Measurements from ENCODE around the gene TUSC1. TPM values are rescaled to one million over a fixed set of nuclear protein-coding genes. Genes with fewer than 3 reads are reported as not detected.
"Not testable (repeated sequence)": the region's sequence is repeated elsewhere in the genome, so short reads cannot be mapped to it uniquely, and the experiment has no call there.

The TUSC1 gene
- total RNA-seq, 1 donor from 2014 or later = not detected

DNA sequence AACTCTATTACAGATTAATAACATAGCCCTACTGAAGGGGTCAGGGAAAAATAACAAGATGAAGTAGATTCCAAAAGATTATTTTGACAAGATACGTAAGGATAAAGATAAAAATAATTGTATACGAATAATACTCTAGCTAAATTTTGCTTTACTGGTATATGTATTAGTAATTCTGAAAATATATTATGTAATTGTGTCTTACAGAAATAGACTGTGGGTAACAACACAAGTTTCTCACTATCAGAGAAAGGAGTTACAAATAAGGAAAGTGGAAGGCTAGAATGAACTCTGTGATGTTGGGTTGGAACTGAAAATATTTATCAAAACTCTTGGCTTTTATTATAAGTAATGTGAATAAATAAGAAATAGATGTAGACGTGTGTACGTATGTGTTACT, 26.6 kb upstream of the TUSC1 start:
- no peaks in the 10 kb centered on the region for H3K27me3 Mint-ChIP-seq (ENCODE audit: low read depth)
- peaks cover 5% of the 10 kb centered on the region for H3K4me1 Mint-ChIP-seq
- no peak overlapping the region for H3K4me3 Mint-ChIP-seq
- TF ChIP-seq, protein P1, sequence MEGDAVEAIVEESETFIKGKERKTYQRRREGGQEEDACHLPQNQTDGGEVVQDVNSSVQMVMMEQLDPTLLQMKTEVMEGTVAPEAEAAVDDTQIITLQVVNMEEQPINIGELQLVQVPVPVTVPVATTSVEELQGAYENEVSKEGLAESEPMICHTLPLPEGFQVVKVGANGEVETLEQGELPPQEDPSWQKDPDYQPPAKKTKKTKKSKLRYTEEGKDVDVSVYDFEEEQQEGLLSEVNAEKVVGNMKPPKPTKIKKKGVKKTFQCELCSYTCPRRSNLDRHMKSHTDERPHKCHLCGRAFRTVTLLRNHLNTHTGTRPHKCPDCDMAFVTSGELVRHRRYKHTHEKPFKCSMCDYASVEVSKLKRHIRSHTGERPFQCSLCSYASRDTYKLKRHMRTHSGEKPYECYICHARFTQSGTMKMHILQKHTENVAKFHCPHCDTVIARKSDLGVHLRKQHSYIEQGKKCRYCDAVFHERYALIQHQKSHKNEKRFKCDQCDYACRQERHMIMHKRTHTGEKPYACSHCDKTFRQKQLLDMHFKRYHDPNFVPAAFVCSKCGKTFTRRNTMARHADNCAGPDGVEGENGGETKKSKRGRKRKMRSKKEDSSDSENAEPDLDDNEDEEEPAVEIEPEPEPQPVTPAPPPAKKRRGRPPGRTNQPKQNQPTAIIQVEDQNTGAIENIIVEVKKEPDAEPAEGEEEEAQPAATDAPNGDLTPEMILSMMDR (IDR thresholded peaks at IDR 0.05; ENCODE audit: unreplicated experiment) = no peak
- H3K9me3 Mint-ChIP-seq = peaks cover 4% of the 10 kb centered on the region
- H3K36me3 Mint-ChIP-seq = no peaks in the 10 kb centered on the region
- no peak for DNase-seq (ENCODE audit: low spot score in 2 of 2, unreplicated experiment in 2 of 2)
- no peak overlapping the region for H3K27ac Mint-ChIP-seq

DNA sequence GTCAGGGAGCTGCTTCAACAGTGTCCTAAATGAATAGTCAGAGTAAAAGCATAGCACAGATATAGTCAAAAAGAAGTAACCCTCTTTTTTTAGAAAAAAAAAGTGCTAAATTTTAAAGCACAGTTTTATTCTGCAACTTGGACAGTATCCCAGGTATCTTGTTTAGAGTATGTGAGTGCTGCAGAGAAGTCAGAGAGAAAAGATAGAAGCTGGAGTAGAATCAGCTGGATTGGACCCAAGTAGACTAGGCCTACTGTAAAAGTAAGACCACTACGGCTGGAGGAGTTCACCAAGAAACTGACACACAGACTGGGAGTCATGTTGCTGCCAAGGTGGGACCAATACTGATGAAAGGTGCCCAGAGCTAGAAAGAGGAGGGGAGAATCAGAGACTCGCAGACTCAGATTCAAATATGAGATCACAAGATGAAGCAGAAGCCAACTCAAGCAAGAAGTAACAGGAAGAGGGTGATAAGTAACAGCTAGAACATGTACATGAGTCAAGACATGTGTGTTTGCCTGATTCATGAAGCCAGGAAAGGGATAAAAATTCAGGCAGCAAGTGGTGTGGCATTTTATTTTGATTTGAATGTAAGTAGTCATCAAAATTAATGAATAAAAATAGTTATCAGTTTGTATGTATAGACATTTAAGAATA, 25.6 kb upstream of the TUSC1 start:
- H3K9me3 Mint-ChIP-seq = peaks cover 4% of the 10 kb centered on the region
- TF ChIP-seq, protein P1 (IDR thresholded peaks at IDR 0.05; ENCODE audit: unreplicated experiment) = no peak
- no peak overlapping the region for H3K4me3 Mint-ChIP-seq
- peaks cover 2% of the 10 kb centered on the region for H3K4me1 Mint-ChIP-seq
- H3K27ac Mint-ChIP-seq = peak overlapping the region; percentile 20
- H3K27me3 Mint-ChIP-seq (ENCODE audit: low read depth) = no peaks in the 10 kb centered on the region
- no peaks in the 10 kb centered on the region for H3K36me3 Mint-ChIP-seq
- no peak for DNase-seq (ENCODE audit: low spot score in 2 of 2, unreplicated experiment in 2 of 2)

DNA sequence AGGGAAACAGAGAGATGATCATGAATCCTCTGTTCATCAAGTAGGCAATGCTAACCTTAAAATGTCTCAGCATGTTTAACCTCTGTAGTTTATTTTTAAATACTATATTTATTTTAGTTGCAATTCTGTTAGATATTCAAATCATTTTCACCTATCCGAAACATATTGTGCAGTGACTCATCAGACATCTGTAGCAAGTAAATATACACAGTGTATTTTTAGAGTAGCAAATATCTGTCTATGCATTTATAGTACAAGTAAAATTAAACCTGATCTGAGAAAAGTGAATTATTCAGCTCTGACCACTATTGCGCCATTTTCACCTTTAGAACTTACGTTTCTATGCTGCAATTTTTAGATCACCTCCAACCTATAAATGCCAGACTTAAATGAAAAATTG, 24.3 kb upstream of the TUSC1 start:
- no peak overlapping the region for H3K27ac Mint-ChIP-seq
- H3K27me3 Mint-ChIP-seq (ENCODE audit: low read depth) = no peaks in the 10 kb centered on the region
- H3K4me1 Mint-ChIP-seq = peaks cover 2% of the 10 kb centered on the region
- H3K9me3 Mint-ChIP-seq = peaks cover 4% of the 10 kb centered on the region
- DNase-seq (ENCODE audit: low spot score in 2 of 2, unreplicated experiment in 2 of 2) = no peak
- TF ChIP-seq, protein P1 (IDR thresholded peaks at IDR 0.05; ENCODE audit: unreplicated experiment) = no peak
- no peaks in the 10 kb centered on the region for H3K36me3 Mint-ChIP-seq
- no peak overlapping the region for H3K4me3 Mint-ChIP-seq

DNA sequence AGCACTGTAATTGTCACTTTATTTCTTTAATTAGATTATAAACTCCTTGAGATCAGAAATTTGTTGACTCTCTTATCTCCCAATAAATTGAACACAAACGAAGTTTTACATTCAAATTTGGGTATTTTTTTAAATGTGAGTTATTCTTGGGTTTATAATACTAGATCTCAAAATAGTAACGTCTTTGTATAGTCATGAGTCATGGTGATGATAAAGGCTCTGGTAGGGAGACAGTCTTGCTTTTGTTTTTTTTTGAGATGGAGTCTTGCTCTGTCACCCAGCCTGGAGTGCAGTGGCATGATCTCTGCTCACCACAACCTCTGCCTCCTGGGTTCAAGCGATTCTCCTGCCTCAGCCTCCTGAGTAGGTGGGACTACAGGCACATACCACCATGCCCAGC, 22.7 kb upstream of the TUSC1 start:
- not testable (repeated sequence) for H3K27ac Mint-ChIP-seq; H3K9me3 Mint-ChIP-seq; H3K4me3 Mint-ChIP-seq; H3K36me3 Mint-ChIP-seq; DNase-seq (ENCODE audit: low spot score in 2 of 2, unreplicated experiment in 2 of 2); H3K4me1 Mint-ChIP-seq; H3K27me3 Mint-ChIP-seq (ENCODE audit: low read depth)

DNA sequence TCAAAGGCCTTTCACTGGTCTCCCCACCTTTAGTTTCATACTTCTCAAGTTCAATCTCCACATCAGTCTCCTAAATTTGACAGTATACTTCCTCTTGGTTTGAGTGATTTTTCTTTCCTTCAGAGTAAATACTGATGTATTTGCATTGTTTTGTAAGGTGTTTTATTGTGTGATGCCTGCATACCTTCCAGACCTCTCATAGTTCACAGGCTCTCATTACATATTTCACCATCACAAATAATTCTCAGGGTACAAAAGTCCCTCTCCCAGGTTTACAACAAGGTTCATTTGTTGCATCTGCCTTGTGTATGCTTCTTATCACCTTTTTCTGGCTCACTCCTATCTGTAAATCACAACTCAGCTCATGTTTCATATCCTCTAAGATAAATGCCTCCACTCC, 22.2 kb upstream of the TUSC1 start:
- Mint-ChIP-seq H3K36me3 (no peaks in the 10 kb centered on the region), H3K27me3 (ENCODE audit: low read depth) (no peaks in the 10 kb centered on the region), H3K4me3 (no peak overlapping the region), H3K4me1 (peaks cover 4% of the 10 kb centered on the region), H3K27ac (no peak overlapping the region), H3K9me3 (no peaks in the 10 kb centered on the region)
- no peak for DNase-seq (ENCODE audit: low spot score in 2 of 2, unreplicated experiment in 2 of 2)
- TF ChIP-seq, protein P1 (IDR thresholded peaks at IDR 0.05; ENCODE audit: unreplicated experiment) = no peak

DNA sequence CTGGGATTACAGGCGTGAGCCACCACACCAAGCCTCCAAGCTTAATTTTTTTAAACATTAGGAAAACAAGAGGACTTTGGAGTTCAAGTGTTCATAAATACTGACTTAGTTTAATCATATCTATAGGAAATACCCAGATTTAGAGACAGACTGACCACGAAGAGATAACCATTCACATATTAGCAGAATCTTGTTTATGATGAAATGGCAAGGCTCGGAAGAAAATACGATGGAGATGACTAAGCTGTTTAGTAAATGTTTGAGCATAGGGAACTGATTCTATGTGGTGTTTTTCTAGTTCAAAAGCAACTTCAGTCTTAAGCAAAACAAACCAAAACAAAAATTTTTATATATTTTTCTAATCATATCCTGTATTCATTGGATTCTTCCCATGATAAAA, 13.5 kb upstream of the TUSC1 start:
- Mint-ChIP-seq H3K27ac (no peak overlapping the region), H3K36me3 (no peaks in the 10 kb centered on the region)

More for the DNA sequence above, 13.5 kb upstream of the TUSC1 start:
- H3K27me3 Mint-ChIP-seq (ENCODE audit: low read depth) = no peaks in the 10 kb centered on the region
- TF ChIP-seq, protein P1 (IDR thresholded peaks at IDR 0.05; ENCODE audit: unreplicated experiment) = no peak
- no peak for DNase-seq (ENCODE audit: low spot score in 2 of 2, unreplicated experiment in 2 of 2)
- H3K9me3 Mint-ChIP-seq = peaks cover 3% of the 10 kb centered on the region
- H3K4me1 Mint-ChIP-seq = peaks cover 13% of the 10 kb centered on the region
- no peak overlapping the region for H3K4me3 Mint-ChIP-seq
